GM18858 (cell line): ENCODE data around the gene MARK3.
"Not testable (repeated sequence)": the region's sequence is repeated elsewhere in the genome, so short reads cannot be mapped to it uniquely, and the experiment has no call there.

Source experiments
- ATAC-seq: cut with Tn5 transposase; IDR thresholded peaks from one replicate; pipeline ENCODE4 v1.9.1; 2021; ENCODE audit not compliant: unreplicated experiment

Gene MARK3

DNA sequence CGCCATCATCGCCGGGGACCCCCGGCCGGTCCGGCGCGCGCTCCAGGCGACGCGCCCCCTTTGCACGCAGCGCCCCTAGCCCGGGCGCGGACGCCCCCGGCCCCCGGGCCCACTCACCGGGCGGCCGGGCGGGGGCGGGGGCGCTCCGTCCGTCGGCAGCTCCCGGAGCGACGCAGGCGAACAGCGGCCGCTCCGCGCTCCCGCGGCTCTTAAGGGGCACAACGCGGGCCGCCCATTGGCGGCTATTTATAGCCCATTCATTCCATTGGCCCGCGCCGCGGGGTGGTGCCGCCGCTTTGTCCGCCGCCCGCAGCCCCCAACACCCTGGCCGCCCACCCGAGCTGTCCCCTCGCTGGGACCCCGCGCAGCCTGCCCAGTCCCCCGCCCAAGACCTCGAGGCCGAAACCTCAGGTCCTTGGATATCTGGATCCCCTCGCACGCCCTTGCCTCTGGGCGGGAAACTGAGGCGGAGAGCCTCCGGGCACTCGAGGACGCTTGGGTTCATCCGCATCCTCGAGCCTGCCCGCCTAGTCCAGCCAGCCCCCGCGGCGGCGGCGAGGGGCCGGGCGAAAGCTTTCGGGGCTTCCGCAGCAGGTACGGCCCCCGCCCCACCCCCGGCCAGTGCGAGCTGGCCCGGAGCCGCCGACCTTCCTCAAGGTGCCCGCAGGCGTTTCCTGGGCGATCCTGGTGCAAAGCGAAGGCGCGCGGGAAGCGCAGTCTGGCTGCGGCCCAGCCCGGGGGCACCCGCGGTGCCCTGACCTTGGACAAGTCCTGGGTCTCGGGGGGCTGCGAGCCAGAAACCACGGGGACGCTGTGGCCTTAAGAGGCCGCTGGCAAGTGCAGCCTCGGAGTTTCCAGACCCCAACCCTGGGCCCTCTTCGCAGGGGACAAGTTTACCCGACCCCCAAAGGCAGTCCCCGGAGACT lies 137.7 kb downstream of the MARK3 start, which contains the start of gene CKB:
CKB (minus strand) TSS at position 182 of the 926 bp plus-strand sequence. CDS start 337 bp downstream, outside the sequence.
- ATAC-seq = no peak

DNA sequence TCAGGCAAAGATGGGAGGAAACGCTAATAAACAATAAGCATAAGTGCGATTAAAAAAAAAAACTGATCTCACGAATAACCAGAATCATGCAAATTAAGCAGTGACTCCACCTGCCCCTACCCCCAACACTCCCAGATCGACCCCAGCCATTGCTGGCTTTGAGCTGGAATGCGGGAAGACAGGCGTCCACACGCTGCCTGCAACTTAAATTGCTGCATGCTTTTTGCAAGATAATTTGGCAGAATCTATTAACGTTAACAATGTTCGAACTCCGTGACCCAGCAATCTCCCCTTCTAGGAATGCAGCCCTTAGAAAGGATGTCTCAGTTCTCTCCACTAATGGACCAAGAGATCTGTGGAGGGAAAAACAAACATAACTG lies 138.3 kb downstream of the MARK3 start:
- no peak for ATAC-seq

DNA sequence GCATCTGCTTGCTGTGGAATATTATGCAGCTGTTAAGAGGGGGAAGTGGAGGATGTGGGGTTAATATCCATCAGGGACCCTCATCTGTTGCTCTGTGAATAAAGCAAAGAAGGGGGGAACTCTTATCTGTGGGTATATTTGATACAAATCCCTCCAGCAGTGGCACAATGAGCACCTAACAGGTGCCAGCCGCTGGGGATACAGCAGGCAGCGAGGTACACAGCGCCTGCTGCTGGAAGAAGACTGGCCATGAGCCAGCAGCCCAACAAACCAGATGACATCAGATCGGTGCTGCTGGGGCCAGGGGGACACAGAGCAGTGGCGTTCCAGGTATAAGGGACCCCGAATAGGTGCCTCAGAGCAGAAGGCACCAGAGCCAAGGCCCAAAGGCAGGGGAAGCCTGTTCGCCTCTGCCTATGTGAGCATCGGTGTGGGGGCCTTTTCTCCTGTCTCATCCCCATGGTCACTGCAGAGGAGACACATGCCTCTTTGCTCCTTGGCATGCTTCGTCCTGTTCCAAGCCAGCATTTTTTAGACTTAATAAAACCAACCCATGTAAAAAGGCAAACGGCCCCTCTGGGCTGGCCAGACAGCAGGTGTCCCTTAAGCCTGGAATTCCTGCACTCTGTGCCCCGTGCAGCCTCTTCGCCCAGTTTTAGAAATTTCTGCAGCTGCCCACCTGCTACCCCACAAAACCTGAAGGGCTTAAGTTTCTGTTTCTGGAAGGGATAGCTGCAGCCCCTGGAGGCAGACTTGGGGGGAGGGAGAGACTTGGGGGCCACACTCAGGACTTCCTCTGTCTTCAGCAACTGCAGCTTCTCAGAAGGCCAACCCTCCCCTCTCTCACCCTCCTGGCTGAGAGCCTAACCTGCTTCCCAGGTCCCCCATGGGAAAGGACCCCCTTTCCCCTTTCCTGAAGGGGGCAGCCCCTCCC lies 139.1 kb downstream of the MARK3 start:
- ATAC-seq = no peak

DNA sequence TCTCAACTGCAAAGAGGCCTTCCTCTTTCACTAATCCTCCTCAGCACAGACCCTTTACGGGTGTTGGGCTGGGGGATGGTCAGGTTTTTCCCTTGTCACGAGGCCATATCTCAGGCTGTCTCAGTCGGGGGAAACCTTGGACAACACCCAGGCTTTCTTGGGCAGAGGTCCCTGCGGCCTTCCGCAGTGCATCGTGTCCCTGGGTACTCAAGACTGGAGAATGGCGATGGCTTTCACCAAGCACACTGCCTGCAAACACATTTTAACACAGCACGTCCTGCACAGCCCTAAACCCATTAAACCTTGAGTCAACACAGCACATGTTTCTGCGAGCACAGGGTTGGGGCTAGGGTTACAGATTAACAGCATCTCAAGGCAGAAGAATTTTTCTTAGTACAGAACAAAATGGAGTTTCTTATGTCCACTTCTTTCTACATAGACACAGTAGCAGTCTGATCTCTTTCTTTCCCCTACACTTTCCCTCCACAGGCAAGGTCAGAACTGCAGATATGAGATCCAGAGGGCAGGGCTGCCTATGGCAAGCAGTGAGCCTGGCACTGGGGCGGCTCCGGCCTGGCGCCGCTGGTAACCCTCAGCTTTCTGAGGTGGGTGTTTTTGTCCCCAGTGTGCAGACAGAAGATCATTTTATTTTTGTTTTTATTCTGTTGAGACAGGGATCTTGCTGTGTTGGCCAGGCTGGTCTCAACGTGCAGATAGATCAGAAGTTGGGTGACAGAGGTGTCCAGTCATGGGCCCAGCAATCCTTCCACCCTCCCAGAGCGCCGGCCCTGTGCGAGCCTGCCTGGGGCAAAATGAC lies 140.4 kb downstream of the MARK3 start:
- ATAC-seq = not testable (repeated sequence)

DNA sequence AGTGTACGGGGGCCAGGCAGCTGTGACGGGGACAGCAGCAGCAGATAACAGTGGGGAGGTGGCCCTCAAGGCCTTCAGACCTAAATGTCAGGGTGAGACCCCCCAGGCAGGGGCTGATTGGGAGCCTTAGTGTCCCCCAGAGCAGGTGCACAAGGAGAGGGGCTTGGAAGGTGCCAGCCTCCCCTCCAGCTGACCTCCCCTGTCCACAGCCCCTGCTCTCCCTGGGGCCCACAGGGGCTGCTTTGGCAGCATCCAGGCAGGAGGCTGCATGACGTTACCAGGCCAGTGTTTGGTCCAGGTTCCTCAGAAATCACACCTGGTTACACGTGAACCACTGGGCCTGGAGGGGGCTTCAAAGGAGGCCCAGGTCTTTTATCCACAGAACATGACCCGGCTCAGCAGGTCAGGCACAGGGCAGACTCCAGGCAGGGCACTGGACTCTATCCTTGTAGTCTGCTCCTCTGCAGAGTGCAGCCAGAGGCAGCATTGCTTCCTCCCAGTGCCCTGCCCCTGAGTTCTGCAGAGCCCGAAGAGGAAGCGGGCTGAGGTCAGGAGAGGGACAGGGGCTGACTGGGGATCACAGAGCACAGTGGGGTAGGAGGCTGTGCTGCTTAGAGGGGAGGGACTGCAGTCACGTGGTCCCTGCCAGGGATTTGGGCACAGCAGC lies 141.2 kb downstream of the MARK3 start:
- ATAC-seq = no peak

DNA sequence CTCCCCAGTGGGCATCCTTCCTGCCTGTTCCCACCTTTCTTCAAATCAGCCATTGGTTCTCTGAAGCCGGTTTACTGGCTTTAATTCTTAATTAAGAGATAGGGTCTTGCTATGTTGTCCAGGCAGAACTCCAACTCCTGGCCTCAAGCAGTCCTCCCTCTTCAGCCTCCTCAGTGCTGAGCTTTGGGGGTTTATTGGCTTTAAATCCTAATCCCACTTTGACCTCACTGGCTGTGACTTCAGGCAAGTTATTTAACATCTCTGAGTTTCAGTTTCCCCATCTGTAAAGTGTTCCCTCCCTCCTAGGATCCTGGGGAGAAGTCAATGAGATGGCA lies 141.7 kb downstream of the MARK3 start:
- no peak for ATAC-seq

DNA sequence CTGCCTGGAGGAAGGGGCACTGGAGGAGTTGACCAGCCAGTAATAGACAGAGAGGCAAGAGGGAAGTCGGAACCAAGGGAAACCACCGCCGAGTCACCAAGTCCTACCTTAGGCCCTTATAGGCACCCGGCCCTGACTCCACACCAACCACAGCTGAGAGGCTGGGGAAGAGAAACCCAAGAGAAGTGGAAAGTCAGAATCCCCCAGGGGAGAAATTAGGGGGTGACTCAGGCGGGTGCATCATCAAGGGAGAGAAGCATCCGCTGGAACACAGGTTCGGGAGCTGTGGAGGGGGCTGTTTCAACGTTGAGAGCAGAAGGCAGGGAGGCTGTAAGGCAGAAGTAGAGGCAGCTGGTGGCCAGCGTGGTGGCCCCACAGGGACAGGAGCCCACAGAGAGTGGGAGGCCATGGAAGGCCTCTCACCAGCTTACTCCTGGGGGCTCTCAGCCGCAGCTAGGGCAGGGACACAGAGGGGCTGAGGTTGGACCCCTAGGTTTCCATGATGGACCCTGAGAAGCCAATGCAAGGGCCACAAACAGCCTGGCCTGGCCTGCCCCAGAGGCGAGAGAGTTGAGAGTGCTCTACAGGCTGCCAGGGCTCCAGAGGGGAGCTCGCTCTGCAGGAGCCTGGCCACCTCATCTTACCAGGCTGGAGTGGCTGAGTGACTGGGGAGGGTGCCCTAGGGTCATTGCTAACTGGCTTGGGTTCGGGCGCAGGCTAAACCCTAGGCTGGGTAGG lies 142.4 kb downstream of the MARK3 start:
- ATAC-seq = peak; percentile 41

DNA sequence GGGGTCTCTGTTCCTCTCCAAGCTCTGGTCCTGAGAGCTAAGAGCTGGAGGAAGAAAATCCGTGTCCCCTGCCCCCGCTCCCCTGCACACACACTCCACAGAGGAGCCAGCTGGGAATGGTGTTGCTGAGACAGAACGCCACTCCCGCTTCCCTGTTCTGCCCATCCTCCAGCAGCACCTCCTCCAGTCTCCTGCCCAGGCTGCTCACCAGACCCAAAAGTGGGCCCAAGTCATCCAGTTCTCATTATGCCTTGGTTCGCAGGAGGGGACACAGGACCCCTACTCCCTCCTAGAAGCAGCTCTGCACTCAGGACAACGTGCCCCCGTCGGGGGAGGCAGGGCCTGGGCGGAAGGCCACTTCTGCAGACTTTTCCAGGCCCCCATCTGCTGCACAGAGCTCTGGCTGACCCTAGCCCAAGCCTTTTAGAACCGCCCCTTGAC lies 143.0 kb downstream of the MARK3 start:
- no peak for ATAC-seq

DNA sequence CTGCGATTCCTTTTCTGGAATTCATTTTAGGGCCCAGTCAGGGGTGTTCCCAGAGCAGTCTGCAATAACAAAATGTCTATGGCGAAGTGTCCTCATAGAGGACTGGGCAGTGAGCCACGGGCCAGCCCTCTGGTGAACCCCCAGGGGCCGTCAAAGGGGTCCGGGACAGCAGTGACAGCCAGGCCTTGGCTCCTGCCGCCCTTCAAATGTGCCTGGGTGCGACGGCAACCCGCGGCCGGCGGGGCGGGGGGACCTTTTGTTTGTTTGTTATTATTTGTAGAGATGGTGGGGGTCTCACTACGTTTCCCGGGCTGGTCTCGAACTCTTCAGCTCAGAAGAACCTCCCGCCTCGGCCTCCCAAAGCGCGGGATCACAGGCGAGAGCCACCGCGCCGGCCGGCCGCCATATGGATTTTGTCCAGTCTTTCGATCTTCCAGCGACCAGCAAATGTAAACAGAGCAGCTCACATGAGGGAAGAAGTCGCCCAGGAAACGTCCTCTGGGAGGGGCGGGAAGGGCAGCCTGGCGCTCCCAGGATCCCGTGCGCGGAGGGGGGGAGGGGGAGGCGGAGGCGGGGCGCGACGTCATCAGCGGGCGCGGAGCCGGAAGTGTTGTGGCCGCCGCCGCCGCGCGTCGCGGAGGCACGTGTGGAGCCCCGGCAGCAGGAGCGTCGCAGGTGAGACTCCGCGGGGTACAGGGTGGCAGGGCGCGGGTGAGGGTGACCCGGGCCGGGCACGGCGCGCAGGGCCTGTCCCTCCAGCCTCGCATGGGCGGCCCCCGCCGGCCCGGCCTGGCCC lies 143.6 kb downstream of the MARK3 start, which contains the start of gene TRMT61A:
TRMT61A (plus strand) TSS at position 610 of the 796 bp plus-strand sequence. CDS start 783 bp downstream, outside the sequence.
- ATAC-seq = no peak

DNA sequence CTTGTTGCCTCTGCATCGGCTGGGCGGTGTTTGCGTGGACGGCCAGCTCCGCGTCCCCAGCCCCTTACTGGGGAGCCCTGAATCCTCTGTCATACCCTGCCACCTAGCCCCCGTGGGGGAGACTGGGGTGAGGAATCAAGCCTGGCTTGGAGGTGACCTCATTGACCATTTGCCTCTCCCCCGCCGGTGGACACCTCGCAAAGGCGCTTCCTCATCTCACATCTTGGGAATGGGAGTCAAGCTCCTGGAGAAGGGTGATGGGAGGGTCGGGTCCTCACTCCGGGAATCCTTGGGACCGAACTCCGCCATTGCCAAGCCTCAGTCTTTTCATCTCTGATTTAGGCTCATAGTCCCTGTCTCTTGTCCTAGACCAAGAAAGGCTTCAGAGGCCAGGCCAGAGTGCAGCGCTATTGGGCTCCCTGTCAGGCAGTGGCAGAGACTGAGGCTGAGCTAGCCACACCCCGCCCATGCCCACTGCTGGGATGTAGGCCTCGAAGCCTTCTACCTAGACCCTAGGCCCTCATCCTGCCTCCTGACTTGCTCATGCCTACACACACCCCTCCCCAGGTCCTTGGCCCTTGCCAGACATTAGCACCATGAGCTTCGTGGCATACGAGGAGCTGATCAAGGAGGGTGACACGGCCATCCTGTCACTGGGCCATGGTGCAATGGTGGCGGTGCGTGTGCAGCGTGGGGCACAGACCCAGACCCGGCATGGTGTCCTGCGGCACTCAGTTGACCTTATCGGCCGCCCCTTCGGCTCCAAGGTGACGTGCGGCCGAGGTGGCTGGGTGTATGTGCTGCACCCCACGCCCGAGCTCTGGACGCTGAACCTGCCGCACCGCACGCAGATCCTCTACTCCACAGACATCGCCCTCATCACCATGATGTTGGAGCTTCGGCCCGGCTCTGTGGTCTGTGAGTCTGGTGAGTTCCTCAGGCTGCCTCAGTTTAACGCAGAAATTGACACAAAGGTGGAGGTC lies 144.5 kb downstream of the MARK3 start:
- no peak for ATAC-seq

DNA sequence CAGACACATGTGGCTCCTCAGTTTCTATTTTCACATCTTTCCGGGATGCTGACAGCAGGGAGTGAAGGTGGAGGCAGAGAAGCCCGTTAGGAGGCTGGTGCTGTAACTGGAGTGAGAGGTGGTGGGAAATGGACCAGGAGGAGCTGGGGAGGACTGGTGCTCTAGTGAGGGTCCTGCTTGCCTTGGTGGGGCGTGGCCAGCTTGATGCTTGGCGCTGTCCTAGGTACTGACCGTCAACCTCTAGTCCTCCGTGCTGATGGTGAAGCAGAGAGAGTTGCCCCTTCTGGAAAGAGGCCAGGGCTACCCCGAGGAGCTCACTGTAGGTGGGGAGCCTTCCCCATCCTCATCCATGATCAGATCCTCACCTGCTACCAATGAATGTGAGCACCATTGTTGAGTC lies 145.2 kb downstream of the MARK3 start:
- no peak for ATAC-seq

DNA sequence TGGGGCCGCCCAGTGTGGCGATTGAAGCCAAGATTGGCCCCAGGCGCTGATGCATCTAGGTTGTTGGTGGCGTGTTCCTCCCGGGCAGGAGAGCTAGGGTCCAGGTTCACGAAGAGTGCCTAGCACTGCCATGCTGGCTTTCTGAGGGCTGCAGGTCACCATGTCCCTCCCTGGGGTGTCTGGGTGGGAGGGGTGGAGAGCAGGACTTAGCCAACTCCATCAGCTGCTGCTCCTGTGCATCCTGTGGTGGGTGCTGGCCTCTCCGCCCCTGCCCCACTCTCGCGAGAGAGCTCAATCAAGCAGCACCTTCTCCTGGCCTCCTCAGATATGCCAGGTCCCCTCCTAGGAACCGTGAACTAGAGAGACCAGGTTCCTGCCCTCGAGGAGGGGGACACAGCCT lies 145.6 kb downstream of the MARK3 start:
- no peak for ATAC-seq

DNA sequence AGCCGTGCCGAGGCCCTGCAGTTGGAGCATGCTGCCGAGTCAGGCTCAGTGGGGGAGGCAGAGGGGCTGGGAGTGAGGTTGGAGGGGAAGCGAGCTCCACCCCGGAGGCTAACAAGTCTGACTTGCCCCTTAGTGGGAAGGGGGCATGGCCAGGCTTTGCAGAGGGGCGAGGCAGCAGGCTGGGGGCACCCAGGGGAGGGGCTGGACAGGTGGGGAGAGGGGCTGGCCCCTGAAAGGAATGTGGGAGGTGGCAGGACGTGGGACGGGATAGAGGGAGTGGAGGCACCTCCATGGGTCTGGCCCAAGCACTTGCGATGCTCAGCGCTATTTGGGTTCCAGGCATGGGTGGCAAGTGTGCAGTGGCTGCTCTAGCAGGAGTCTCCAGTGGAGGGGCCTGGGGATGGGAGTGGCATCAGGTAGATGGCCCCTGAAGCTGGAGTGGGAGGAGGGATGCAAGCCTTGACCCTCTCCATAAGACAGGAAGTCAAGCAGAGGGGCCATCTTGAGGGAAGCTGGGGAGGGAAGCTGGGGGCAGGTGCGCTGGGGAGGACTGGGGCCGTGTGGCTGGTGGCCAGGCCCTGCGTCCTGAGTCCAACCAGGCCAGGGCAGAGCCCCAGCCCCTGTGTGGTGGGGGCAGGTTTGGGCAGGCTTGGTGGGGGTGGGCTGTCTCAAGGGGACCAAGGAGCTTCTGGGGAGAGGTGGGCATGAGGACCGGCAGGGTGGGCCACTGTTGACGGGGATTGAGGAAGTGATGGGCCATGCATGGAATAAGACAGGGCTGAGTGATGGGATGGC lies 146.4 kb downstream of the MARK3 start:
- no peak for ATAC-seq

DNA sequence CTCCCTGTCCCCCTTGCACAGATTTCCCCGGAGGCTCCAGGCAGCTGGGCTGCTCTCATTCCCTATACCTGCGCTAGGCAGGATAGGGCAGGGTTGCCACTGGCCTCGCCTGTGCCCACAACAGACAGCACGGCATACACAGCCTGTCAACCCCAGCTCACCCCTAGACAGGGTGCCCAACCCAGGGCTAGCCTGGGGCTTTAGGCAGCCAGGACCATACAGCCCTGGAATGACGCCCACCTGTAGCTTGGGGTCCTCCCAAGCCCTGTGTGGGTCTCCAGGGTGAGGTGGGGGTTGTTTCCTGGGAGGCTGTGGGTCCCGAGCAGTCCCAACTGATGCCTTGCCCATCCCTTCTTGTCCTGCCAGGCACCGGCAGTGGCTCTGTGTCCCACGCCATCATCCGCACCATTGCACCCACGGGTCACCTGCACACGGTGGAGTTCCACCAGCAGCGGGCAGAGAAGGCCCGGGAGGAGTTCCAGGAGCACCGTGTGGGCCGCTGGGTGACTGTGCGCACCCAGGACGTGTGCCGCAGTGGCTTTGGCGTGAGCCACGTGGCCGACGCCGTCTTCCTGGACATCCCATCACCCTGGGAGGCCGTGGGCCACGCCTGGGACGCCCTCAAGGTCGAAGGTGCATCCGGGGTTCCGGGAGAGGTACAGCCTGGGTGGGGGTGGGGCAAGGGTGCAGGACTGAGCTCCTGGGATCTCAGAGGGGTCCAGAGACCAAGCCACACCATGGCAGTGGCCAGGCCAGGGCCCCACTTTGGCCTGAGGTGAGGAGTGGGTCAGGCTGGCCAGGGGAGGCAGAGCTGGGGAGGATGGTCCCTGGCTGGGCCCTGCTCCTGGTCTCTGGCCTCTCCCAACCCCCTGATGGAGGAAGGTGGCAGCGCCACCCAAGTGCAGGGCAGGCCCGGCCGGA lies 147.3 kb downstream of the MARK3 start:
- no peak for ATAC-seq

DNA sequence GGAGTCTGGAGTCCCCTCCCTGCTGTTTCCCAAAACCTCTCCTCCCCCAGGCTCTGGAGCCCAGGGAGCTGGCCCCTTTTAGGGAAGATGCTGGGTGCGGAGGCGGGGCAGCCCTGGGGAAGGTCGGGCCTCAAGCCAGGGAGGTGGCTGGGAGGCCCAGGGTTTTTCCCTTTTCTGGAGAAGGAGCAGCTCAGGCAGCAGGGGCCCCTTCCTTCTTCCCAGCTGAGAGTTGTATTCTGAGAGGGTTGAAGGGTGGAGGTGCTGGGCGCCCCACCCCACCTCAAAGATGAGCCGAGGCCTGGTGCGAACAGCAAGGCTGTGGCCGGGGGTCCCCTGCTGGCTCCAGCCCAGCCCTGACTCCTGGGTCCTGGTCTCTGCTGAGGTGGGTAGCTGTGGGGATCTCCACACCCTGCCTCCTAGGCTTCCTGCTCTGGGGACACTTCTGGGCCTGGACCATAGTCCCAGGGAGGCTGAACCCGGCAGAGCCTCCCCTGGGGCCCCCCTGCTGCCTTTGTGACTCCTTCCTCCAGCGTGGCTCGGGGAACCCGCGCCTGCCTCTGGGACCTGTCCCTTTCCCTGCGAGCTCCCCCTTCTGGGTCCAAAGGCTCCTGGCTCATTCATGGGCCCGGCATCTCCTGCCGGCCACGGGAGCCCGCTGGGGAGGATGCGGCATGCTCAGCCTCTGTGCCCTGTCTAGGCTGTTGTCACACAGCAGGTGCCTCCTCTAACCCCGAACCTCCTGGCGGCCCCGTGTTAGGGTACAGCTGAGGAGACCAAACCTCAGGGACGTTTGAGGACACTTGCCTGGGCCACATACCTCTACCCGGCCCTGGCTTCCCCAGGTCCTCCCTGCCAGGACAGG lies 148.2 kb downstream of the MARK3 start:
- no peak for ATAC-seq
